Body of pancreas (tissue), 4 donors: Measurements from ENCODE around the gene MAP3K7CL.

Source experiments
- POLR2A ChIP-seq, 3 donors: fragments of 450-650 bp; IDR thresholded peaks; one replicate each; pipeline ENCODE4 v1.6.1; 2016; ENCODE audit warnings: antibody characterized with exemption in 3 of 3, mild to moderate bottlenecking in 2 of 3
- TF ChIP-seq, protein P1 (sequence below), 7 experiments: fragments of 450-650 bp in 4 of 7; fragments of 200-600 bp in 3 of 7; sonication (generic) in 3 of 7; IDR thresholded peaks; one replicate each; pipeline ENCODE4 v1.5.1; 2016 to 2019; ENCODE audit warnings: antibody characterized with exemption in 7 of 7

DNA sequence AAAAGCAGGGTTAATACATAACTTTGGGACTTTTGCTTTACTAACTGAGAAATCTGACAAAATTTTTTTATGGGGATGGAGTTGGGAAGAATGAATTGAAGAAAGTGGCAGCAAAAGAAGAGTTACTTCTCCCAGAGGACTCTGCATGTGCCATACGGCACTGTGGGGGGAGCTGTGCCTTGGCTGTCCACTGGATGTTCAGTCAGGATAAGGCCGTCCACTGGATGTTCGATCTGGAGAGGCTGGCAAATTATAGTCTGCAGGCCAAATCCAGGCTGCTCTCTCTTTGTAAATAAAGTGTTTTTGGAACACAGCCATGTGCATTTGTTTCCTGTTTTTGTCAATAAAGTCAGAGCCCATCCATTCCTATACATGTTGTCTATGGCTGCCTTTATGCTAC, 4.5 kb upstream of the MAP3K7CL start:
- no peak for TF ChIP-seq POLR2A (IDR thresholded peaks at IDR 0.05)
- TF ChIP-seq, protein P1, sequence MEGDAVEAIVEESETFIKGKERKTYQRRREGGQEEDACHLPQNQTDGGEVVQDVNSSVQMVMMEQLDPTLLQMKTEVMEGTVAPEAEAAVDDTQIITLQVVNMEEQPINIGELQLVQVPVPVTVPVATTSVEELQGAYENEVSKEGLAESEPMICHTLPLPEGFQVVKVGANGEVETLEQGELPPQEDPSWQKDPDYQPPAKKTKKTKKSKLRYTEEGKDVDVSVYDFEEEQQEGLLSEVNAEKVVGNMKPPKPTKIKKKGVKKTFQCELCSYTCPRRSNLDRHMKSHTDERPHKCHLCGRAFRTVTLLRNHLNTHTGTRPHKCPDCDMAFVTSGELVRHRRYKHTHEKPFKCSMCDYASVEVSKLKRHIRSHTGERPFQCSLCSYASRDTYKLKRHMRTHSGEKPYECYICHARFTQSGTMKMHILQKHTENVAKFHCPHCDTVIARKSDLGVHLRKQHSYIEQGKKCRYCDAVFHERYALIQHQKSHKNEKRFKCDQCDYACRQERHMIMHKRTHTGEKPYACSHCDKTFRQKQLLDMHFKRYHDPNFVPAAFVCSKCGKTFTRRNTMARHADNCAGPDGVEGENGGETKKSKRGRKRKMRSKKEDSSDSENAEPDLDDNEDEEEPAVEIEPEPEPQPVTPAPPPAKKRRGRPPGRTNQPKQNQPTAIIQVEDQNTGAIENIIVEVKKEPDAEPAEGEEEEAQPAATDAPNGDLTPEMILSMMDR (IDR thresholded peaks at IDR 0.05) = no peak
